IPS-18a (cell line): ENCODE results near the gene MDGA2.
"Not testable (repeated sequence)": the region's sequence is repeated elsewhere in the genome, so short reads cannot be mapped to it uniquely, and the experiment has no call there.

Experiments
- H3K27ac ChIP-seq: one replicate; pipeline ENCODE4 v1.5.1; 2013; ENCODE audit warnings: low read length
- H3K27me3 ChIP-seq: one replicate; pipeline ENCODE4 v1.6.1; 2013; ENCODE audit warnings: mild to moderate bottlenecking, low read length; ENCODE audit not compliant: control insufficient read depth, insufficient read depth
- H3K36me3 ChIP-seq: one replicate; pipeline ENCODE4 v1.6.1; 2013; ENCODE audit warnings: low read depth, low read length; ENCODE audit not compliant: control insufficient read depth
- H3K4me1 ChIP-seq: one replicate; pipeline ENCODE4 v1.6.1; 2013; ENCODE audit warnings: low read depth, low read length; ENCODE audit not compliant: control insufficient read depth
- H3K4me3 ChIP-seq: one replicate; pipeline ENCODE4 v1.5.1; 2013; ENCODE audit warnings: low read length
- H3K9ac ChIP-seq: one replicate; pipeline ENCODE4 v1.6.1; 2013; ENCODE audit warnings: mild to moderate bottlenecking, low read length, moderate library complexity
- H3K9me3 ChIP-seq: one replicate; pipeline ENCODE4 v1.6.1; 2013; ENCODE audit warnings: low read depth, low read length; ENCODE audit not compliant: control insufficient read depth

The MDGA2 gene

DNA sequence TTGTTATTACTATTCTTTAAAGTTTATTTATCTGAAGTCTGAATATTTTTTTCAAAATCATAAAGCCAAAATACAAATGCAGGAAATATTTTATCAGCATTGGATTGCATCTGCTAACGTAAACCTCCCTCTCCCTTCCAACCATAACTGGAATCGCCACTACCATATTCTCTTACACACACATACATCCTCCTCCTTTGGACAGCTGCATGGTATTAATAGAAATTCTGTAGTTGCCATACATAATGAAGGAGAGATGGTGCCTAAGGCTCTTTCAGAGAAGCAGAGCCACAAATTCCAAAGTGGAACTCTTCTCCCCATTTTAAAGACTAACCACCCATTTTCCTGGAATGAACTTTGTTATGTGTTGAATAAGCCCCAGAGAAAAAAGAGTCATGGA lies 352.7 kb downstream of the MDGA2 start:
- H3K4me3 ChIP-seq: no peak overlapping the region
- peaks cover 3% of the 10 kb centered on the region for H3K4me1 ChIP-seq
- H3K9ac ChIP-seq: no peak overlapping the region
- no peak overlapping the region for H3K27ac ChIP-seq
- H3K27me3 ChIP-seq: no peaks in the 10 kb centered on the region
- H3K36me3 ChIP-seq: no peaks in the 10 kb centered on the region
- H3K9me3 ChIP-seq: no peaks in the 10 kb centered on the region

DNA sequence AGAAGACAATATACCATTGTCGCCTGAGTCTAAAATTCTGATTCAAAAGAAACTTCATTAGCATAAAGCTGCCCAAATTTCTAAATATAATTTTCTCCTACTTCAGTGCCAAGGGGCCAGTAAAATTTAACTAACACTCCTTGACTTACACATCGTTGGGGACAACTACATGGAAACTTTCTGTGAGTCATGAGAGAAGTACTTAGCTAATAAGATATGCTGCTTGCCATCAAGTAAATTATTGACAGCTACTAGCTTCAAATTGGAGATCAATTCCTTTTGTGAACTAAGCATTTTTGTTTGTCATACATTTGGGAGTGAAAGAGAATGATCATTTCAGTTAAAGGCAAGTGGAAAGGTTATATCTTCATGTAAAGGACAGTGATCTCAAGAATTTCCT lies 373.3 kb downstream of the MDGA2 start:
- H3K9ac ChIP-seq: no peak overlapping the region
- no peaks in the 10 kb centered on the region for H3K27me3 ChIP-seq
- no peak overlapping the region for H3K4me3 ChIP-seq
- H3K36me3 ChIP-seq: no peaks in the 10 kb centered on the region
- no peaks in the 10 kb centered on the region for H3K4me1 ChIP-seq
- no peak overlapping the region for H3K27ac ChIP-seq
- no peaks in the 10 kb centered on the region for H3K9me3 ChIP-seq

DNA sequence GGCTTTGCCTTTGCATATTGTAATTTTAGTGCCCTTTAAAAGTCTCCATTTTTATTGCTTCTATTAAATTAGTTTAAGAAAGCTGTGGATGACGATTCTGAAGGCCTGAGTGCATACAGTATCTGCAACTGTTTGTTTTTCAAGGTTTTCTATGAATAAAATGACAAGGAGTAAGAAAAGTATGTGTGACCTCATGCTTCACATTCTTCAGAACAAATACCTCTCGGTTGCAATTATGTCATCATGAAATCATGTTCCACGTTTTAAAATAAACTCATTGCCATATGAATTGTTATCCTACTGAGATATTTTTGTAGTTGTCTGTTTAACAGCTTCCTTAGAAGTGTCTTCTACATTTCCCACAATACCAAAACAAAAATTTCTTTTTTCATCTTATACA lies 374.6 kb downstream of the MDGA2 start:
- Histone ChIP-seq H3K27me3 (no peaks in the 10 kb centered on the region), H3K9me3 (no peaks in the 10 kb centered on the region), H3K4me1 (no peaks in the 10 kb centered on the region)

DNA sequence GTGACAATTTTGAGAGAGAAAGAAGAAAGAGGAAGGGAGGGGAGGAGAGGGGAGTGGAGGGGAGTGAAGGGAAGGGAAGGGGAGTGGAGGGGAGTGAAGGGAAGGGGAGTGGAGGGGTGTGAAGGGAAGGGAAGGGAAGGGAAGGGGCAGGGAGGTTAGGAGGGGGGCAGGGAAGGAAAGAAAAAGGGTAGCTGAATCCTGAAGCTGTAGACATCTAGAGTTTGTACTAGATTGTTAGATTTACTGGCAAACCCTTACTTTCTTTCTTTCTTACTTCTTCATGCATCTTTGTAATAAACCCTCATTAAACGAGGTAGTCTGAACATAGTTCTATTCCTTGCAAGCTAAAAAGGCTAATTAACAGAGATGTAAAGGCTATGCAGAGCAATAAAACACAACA lies 378.0 kb downstream of the MDGA2 start:
- no peaks in the 10 kb centered on the region for H3K27me3 ChIP-seq
- no peaks in the 10 kb centered on the region for H3K4me1 ChIP-seq

More for the DNA sequence above, 374.6 kb downstream of the MDGA2 start:
- Histone ChIP-seq H3K27ac (no peak overlapping the region), H3K4me3 (no peak overlapping the region), H3K36me3 (no peaks in the 10 kb centered on the region), H3K9ac (no peak overlapping the region)

DNA sequence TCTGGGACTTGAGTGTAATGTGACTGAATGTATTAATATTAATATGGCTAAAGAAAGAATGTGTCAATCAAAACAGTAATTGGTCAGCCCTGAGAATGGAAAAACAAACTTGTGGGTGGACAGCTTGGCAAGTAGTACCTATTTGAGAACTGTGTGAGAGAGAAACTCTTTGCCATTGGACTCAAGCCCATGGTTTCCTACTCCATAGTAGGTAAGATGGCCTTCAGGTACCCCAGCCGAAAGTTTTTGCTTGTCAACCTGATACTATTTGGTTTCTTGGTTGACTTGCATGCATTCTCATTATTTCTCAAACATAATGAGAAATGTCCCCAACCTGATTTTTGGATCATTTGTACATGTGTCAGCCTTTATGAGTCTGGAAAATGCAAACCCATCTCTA lies 391.1 kb downstream of the MDGA2 start:
- Histone ChIP-seq H3K9ac (no peak overlapping the region), H3K4me1 (no peaks in the 10 kb centered on the region), H3K9me3 (no peaks in the 10 kb centered on the region), H3K27me3 (no peaks in the 10 kb centered on the region), H3K27ac (no peak overlapping the region), H3K4me3 (no peak overlapping the region), H3K36me3 (no peaks in the 10 kb centered on the region)

More for the DNA sequence above, 378.0 kb downstream of the MDGA2 start:
- no peak overlapping the region for H3K4me3 ChIP-seq
- no peaks in the 10 kb centered on the region for H3K36me3 ChIP-seq
- no peak overlapping the region for H3K27ac ChIP-seq
- H3K9me3 ChIP-seq: no peaks in the 10 kb centered on the region
- H3K9ac ChIP-seq: no peak overlapping the region

DNA sequence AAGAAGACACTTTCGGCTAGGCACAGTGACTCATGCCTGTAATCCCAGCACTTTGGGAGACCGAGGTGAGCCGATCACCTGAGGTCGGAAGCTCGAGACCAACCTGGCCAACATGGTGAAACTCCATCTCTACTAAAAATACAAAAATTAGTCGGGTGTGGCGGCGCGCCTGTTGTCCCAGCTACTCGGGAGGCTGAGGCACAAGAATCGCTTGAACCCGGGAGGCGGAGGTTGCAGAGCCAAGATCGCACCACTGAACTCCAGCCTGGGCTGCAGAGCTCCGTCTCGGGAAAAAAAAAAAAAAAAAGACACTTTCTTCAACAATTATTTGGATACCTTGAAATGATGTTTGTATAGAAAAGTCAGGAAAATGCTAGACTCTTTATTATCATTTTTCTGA lies 393.6 kb downstream of the MDGA2 start:
- not testable (repeated sequence) for H3K4me1 ChIP-seq, H3K9me3 ChIP-seq, H3K36me3 ChIP-seq, H3K4me3 ChIP-seq, H3K9ac ChIP-seq, H3K27me3 ChIP-seq, H3K27ac ChIP-seq

DNA sequence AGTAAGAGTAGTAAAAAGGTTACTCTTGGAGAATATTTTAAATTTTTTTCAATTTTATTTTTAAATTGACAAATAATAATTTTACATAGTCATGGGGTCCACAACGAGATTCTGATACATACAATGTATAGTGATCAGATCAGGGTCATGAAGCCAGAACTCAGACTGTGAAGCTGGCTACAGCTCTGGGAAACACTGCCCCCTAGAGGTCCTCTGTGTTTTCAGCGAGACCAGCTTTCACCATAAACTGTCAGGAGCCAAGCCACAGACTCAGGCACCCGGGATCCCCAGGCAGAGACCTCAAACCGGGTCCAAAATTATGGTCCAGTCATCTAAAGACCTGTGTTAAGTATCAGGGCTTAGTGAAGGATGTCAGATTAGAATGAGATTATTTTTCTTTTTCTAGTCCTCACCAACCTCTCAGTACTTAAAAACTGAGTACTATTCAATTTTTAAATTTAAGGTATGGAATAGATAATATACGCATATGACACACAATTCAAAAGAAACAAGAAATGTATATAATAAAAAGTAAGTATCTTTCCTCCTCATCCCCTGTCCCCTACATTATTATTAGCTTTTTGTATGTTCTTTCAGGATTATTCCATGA lies 397.1 kb downstream of the MDGA2 start:
- Histone ChIP-seq H3K4me1 (peaks cover 4% of the 10 kb centered on the region), H3K9ac (no peak overlapping the region), H3K4me3 (no peak overlapping the region), H3K27me3 (no peaks in the 10 kb centered on the region), H3K9me3 (no peaks in the 10 kb centered on the region), H3K27ac (no peak overlapping the region), H3K36me3 (no peaks in the 10 kb centered on the region)

DNA sequence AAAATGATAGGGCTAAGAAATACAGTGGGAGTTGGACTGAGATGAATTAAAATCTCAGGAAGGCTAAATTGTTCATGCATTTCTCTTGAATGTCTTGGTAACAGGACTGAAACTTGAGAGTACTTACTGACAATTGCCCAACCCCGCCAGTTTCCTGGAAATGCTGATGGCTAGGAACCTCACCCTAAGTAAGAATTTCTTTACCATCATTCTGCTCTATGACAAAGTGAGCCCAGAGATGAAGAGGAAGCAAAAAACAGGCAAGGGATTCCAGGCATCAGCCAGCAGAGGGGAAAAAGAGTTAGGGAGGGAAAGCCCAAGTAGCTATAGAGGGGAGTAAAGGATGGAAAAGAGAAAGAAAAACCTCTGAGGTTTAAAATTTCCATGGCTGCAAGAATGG lies 397.7 kb downstream of the MDGA2 start:
- Histone ChIP-seq H3K9me3 (no peaks in the 10 kb centered on the region), H3K27me3 (no peaks in the 10 kb centered on the region), H3K4me3 (no peak overlapping the region), H3K4me1 (peaks cover 4% of the 10 kb centered on the region), H3K36me3 (no peaks in the 10 kb centered on the region), H3K9ac (no peak overlapping the region), H3K27ac (no peak overlapping the region)

DNA sequence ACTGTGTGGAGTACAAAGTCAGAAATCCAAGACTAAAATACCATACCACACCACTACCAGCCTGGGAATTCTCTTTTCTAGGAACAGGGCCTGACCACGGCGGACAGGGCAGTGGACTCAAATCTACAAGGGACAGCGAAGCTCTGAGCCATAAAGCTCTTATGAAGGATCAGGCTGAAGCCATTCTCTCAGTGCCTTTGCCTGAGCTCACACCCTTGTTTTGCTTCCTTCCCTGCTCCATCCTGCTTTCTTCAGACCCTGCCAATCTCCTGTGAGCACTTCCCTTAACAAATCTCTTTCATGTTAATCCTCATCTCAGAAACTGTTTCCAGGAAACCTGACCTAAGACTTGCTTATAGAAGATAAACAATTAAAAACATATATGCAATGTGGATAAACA lies 398.5 kb downstream of the MDGA2 start:
- H3K27me3 ChIP-seq: no peaks in the 10 kb centered on the region
- H3K9me3 ChIP-seq: no peaks in the 10 kb centered on the region
- H3K27ac ChIP-seq: no peak overlapping the region
- no peak overlapping the region for H3K4me3 ChIP-seq
- H3K4me1 ChIP-seq: peaks cover 4% of the 10 kb centered on the region
- no peak overlapping the region for H3K9ac ChIP-seq
- H3K36me3 ChIP-seq: no peaks in the 10 kb centered on the region

DNA sequence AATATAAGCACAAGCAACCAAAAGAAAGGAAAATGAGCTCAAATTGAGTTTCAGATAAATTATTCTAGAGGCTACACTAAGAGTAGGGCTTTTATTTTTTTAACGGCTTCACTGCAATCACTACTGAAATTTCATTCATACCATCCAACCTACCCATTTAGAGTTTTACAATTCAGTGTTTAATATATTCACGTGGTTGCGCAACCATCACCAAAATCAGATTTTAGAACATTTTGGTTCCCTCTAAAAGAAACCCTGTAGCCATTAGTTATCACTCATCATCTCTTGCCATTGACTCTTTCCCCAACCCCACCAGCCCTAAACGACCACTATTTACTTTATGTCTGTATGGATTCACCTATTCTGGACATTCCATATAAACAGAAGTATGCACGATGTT lies 401.5 kb downstream of the MDGA2 start:
- no peaks in the 10 kb centered on the region for H3K36me3 ChIP-seq
- no peak overlapping the region for H3K4me3 ChIP-seq
- no peaks in the 10 kb centered on the region for H3K9me3 ChIP-seq
- H3K27me3 ChIP-seq: no peaks in the 10 kb centered on the region
- H3K9ac ChIP-seq: no peak overlapping the region
- no peak overlapping the region for H3K27ac ChIP-seq
- peaks cover 4% of the 10 kb centered on the region for H3K4me1 ChIP-seq

DNA sequence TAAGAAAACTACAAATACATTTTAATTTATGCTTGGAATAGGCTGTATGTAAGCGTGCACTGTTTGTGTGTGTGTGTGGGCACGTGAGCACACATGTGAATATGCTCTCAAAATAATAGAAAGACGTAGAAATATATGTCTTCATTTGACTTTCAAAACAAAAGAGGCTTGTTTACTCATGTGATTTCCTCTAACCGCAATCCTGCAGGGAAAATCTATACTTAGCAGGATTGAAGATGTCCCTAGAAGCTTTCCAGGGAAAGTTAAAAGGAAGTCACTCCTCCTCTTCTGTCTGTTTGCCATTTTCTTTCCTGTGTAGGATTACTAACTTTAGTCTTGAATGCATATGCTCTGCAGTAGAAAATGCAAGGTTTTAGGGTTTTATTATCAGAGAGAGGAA lies 404.7 kb downstream of the MDGA2 start:
- H3K36me3 ChIP-seq: no peaks in the 10 kb centered on the region
- no peaks in the 10 kb centered on the region for H3K27me3 ChIP-seq
- no peak overlapping the region for H3K9ac ChIP-seq
- H3K4me3 ChIP-seq: no peak overlapping the region
- H3K27ac ChIP-seq: no peak overlapping the region
- no peaks in the 10 kb centered on the region for H3K9me3 ChIP-seq
- no peaks in the 10 kb centered on the region for H3K4me1 ChIP-seq

DNA sequence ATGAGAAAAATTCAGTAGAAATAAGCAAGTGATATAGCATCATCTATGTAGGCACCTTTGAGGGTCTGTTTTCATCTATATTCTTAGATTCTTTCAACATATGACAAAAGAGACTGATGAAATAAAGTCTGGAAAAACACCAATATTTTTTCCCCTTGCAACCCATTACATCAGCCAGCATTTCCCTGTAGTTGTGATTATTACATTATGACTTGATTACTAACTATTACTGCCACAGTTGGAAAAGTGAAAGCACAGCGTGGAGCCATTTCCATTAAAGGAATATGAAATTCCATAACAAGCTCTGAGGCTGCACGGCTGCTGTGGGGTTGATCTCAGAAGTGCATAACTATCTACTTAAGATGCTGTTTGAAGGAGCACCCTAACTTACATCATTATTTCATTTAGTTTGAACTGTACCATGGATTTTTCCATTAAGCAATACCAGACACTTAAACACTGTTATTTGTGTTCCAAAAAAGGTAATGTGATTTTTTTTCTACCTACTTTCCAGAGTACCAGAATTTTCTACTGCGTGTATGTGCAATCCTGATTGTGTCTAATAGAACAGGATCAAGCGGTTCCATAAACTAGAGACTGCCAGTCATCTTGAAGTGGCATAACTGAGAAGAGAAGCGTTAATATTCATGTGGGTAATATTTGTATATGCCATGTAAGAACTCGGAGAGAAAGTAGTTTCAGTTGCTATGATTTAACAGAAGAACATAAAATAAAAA lies 405.5 kb downstream of the MDGA2 start:
- Histone ChIP-seq H3K9me3 (no peaks in the 10 kb centered on the region), H3K4me3 (no peak overlapping the region), H3K4me1 (no peaks in the 10 kb centered on the region), H3K27me3 (no peaks in the 10 kb centered on the region), H3K36me3 (no peaks in the 10 kb centered on the region), H3K9ac (no peak overlapping the region), H3K27ac (no peak overlapping the region)
